ENCODE data around the gene SLC25A42.
"Not testable (repeated sequence)": the region's sequence is repeated elsewhere in the genome, so short reads cannot be mapped to it uniquely, and the experiment has no call there.

SLC25A42 gene

GRCh38 chr19:19068659-19069654 lies 5.2 kb downstream of the SLC25A42 start:
- DNase-seq = peak in 7 of 14 donors; percentile 3 to 35 (median 23)

GRCh38 chr19:19071897-19072296 lies 8.1 kb downstream of the SLC25A42 start:
- no peak for DNase-seq

GRCh38 chr19:19074196-19074882 lies 10.5 kb downstream of the SLC25A42 start:
- no peak for DNase-seq

GRCh38 chr19:19075126-19075525 lies 11.3 kb downstream of the SLC25A42 start:
- no peak for DNase-seq

GRCh38 chr19:19076476-19076875 lies 12.7 kb downstream of the SLC25A42 start:
- DNase-seq = no peak

- no peak for DNase-seq
Measured at GRCh38 chr19:19077103-19077502, 13.3 kb downstream of the SLC25A42 start.

GRCh38 chr19:19078801-19079200 lies 15.0 kb downstream of the SLC25A42 start:
- DNase-seq = no peak

- no peak for DNase-seq
Measured at GRCh38 chr19:19079571-19079970, 15.8 kb downstream of the SLC25A42 start.

- DNase-seq = no peak
Measured at GRCh38 chr19:19081642-19082151, 17.9 kb downstream of the SLC25A42 start.

GRCh38 chr19:19083413-19084178 lies 19.8 kb downstream of the SLC25A42 start:
- DNase-seq = no peak

GRCh38 chr19:19087676-19088075 lies 23.9 kb downstream of the SLC25A42 start:
- DNase-seq = no peak

- DNase-seq = no peak
Measured at GRCh38 chr19:19094513-19094912, 30.7 kb downstream of the SLC25A42 start.

GRCh38 chr19:19095691-19096090 lies 31.9 kb downstream of the SLC25A42 start:
- DNase-seq = no peak

- no peak for DNase-seq
Measured at GRCh38 chr19:19096641-19097627, 33.1 kb downstream of the SLC25A42 start.

GRCh38 chr19:19098084-19098702 lies 34.4 kb downstream of the SLC25A42 start:
- DNase-seq = no peak

- DNase-seq = no peak
Measured at GRCh38 chr19:19098703-19099632, 35.2 kb downstream of the SLC25A42 start.

- DNase-seq = no peak
Measured at GRCh38 chr19:19101540-19101939, 37.7 kb downstream of the SLC25A42 start.

- not testable (repeated sequence) for DNase-seq
Measured at GRCh38 chr19:19102566-19102965, 38.8 kb downstream of the SLC25A42 start.

GRCh38 chr19:19103167-19103566 lies 39.4 kb downstream of the SLC25A42 start:
- DNase-seq = no peak
